HG03060 (cell line): ENCODE data around the gene HNRNPM.
A peak's percentile ranks its signal among the peaks of the same experiment; 100 is the strongest.

ENCODE experiments used
- ATAC-seq: cut with Tn5 transposase; IDR thresholded peaks from one replicate; pipeline ENCODE4 v1.9.1; 2021; ENCODE audit warnings: low read depth, moderate number of reproducible peaks; ENCODE audit not compliant: unreplicated experiment

HNRNPM gene

DNA sequence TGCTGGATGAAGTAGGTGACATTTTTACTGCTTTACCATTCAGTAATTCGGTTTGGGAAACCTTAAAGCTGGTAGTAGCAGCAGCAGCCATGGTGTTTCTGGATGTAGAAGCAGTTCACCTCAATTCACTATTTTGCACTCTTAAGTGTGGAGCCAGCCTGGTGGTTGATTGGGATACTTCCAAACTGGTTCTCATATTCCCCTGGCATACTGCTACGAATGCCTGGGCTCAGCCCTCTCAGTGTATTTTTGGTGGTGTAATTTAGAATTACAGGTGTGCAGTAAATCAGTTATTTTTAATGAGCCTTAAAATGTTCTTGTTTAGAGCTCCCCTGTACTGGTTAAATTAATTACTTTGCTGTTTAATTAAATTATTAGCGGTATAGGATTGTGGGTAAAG lies 12.4 kb downstream of the HNRNPM start:
- ATAC-seq: no peak

DNA sequence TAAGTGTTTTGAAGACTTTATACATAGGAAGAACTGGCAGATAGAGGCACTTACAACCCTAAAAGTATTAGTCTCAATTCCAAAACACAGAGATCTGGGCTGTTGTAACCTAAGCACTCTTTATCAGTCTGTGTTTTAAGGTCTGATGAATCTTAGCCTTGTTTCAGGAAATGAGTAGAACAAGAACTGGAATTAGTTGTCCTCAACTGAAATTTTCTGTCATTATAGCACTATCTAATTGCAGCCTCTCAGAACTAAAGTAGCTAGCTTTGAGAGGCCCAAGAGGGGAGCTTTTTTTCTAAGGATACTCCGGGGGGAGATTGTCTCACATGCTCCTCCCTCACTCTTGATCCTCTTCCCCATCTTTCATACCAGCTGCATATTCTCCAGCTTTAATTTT lies 13.1 kb downstream of the HNRNPM start:
- ATAC-seq: no peak

DNA sequence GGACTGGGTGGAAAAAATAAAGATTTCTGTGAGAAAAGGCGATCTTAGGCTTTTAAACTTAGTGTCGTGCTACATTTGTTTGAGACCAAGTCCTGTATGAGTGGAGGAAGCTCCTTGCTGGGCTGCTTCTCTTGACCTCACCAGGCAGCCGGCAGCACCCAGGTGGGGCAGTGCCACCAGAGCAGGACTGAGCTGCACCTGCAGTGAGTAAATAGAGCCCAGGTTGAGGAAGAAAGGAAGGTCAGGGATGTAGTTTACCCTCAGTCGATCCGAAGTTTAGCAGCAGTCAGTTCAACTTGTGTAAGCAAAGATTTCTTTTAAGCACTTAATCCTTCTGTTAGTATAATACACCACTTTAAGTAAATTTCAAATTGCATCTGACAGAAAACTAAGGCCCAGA lies 13.6 kb downstream of the HNRNPM start:
- no peak for ATAC-seq

DNA sequence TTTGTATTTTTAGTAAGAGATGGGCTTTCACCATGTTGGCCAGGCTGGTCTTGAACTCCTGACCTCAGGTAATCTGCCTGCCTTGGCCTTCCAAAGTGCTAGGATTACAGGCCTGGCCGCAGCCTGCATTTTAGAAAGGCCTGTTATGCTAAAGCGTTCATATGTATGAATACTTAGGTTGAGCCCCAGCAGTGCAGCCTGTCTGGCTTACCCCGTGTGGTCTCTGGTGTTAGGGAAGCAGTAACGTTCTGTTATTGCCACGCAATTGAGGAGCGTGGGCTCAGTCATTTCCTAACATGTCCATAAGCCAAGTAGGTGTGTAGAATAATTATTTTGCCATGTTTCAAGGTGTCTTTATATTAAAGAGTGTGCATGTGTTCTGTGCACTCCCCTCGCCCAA lies 14.3 kb downstream of the HNRNPM start:
- no peak for ATAC-seq

DNA sequence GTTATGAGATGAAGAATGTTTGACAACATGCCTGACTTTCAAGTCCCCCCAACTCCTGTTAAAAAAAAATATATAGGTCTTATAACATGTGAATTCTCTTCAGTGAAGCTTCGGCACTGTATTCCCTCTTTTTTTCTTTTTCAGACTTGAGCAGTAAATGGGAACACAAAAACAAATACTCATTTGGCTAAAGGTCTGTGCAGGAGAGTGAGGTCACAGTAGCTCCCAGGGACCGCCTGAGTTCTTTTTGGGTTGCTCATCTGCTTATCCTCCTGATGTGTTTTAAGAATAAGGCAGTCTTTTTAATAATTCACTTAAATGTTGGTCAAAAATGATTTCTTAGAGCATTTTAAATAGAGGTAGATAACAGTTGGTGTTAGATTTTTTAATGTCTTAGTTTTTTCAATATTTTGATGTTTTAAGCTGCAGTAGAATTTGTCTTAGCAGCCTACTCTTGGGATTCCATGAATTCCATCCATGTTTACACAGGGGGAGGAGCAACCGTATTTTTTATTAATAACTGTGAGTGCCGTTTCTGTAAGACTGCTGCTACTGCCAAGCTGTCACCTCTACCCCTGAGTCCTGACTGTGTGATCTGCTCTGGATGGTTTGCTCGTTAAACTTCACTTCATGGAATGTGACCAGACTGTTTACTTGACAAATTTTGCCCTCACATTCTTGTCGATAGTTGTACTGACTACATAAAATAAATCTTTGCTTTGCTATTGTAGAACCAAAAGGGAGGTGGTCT lies 14.9 kb downstream of the HNRNPM start:
- ATAC-seq: no peak

DNA sequence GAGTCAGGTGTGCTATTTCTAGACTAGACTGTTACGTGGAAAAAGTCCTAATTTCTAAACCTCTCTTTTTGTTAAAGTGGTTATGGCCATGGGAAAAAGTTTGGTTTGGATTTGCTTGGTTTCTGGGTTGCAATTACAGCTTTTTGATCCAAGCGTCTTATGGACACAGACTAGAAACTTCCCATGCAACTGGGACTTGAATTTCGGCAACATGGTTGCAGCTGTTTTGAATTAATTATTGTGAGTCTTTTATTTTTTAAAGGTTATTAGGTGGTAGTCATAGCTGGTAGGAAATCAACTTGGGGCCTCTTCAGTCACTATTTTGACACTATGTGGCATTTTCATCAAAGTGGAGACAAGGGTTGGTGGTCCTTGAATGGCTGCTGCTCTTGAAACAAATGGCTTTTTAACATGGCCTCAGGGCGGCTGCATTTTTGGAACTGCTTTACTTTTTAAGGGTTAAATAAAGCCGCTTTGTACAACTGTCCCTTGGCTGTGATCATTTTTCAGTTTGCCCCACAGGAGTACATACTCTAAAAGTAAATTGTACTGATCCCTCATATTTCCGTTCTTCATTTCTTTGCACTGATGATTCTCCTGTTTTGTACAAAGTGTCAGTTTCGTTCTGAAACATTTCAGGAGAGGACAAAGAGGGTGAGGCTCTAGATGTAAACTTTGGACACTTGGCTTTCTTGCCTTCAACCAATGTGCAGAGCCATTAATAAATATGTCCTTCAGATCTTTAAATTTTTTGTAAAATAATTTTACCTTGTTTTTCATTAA lies 15.9 kb downstream of the HNRNPM start:
- no peak for ATAC-seq

DNA sequence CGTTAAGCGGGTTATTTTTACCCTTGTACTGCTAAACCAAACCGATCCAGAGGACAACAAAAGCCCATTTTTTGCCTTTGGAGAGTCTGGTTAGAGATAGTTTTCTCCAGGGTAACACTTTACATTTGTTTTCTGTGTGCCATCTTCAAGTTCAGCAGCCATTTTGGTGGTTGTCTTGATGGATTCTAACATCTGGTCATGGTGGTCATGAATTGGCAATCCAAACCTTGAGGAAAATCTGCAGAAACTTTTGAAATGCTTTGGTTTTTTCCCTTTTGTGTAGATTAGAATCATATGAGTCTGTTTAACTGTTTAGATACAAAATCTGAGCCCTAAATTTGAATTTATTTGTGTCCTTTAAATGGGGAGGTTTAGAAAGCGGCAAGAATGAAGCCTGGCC lies 16.6 kb downstream of the HNRNPM start:
- ATAC-seq: no peak

DNA sequence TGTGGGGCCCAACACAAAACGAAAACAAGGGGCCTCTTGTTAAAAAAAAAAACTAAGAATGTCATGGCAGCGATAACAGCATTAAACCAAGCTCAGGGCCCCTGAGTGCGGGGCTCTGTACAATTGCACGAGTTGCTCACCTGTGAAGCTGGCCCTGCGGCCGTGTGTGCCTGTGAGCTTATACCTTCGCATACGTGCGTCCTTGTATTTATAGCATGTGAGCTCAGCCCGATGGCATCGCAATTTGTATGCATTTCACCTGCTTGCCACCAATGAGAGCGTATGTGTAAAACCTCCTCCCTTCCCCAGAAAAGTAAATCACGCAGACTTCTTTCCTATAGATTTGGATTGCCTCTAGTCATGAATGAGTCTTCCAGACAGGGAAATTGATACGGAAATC lies 17.1 kb downstream of the HNRNPM start:
- no peak for ATAC-seq

DNA sequence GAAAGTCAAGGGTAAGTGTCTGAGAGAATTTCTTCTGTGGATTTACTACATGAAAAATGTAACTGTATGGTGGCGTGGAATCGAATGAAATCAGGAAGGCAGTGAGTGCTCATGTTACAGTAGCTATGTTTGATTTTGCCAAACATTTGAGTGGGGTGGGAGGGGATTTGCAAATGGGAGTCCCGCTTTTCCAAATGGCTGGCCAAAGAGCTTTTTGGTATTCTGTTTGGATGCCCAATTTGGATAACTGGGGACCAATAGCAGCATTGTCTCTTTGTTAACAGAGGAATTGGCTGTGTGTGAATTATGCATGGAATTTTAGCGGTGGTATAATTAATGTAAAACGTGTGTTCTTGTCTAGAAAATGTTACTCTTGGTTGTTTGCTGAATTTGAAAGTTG lies 17.8 kb downstream of the HNRNPM start:
- no peak for ATAC-seq

DNA sequence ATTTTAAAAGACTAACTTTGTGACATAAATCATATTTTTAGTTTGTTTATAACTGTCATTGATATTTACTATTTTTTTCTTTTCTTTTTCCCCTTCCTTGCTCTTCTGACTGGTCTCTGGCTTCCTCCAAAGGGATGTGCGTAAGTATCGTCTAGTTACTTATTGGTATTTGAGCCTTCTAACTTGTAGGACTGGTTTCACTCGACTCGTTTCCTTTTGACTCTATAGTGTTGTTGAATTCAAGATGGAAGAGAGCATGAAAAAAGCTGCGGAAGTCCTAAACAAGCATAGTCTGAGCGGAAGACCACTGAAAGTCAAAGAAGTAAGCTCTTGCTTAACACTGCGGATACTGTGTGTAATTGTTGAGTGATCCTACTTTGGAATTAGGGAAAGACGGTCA lies 18.6 kb downstream of the HNRNPM start:
- ATAC-seq: no peak

DNA sequence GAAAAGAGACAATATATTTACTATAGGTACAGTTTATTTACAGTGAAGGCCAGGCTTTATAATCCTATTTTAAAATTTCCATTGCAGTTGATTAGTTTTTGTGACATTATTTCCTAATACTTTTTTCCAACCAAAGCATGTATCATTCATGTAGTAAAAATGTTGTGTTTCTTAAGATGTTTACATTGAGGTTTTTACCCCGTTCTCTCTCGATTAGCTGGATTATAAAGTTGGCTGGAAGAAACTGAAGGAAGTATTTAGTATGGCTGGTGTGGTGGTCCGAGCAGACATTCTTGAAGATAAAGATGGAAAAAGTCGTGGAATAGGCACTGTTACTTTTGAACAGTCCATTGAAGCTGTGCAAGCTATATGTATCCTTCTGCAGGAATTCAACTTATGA lies 21.2 kb downstream of the HNRNPM start:
- no peak for ATAC-seq

DNA sequence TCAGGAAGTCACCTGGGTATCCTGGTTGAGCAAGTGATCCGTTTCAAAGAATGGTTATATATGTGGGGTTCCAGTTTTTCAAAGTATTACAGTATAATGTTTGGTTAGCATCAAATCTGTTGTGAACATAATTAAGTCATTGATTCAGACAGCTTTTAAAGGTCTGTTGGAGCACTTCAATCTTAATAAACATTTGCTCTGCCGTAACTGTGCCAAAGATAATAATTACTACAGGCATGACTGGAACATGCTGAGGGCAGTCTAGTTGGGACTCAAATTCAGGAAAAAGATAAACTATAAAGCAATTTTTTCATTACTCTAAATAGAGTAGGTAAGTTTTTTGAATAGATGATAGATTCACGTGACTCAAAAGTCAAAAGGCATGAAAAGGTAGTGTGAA lies 23.3 kb downstream of the HNRNPM start:
- no peak for ATAC-seq

DNA sequence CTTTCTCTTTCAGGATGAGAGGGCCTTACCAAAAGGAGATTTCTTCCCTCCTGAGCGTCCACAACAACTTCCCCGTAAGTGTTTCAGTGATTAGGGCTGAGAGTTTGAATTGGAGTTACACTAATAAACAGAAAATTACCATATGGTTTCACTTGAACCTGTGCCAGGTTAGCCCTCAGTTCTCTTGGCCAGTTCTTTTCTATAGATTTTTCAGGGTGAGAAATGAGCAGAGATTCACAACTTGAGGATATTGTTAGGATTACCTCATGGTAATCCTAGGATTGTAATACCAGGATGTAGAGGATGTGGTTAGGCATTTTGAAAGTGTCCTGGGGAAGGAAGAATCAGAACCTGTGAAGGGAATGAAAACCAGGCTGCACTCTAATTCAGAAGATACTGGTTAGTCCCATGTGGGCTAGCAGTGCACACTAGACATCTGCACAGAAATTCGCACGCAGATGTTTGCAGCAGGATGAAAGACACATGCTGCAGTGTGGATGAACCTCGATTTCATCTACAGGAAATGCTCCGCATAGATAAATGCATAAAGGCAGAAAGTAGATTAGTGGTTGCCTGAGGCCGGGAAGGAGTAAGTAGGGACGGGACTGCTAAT lies 24.1 kb downstream of the HNRNPM start:
- ATAC-seq: no peak

DNA sequence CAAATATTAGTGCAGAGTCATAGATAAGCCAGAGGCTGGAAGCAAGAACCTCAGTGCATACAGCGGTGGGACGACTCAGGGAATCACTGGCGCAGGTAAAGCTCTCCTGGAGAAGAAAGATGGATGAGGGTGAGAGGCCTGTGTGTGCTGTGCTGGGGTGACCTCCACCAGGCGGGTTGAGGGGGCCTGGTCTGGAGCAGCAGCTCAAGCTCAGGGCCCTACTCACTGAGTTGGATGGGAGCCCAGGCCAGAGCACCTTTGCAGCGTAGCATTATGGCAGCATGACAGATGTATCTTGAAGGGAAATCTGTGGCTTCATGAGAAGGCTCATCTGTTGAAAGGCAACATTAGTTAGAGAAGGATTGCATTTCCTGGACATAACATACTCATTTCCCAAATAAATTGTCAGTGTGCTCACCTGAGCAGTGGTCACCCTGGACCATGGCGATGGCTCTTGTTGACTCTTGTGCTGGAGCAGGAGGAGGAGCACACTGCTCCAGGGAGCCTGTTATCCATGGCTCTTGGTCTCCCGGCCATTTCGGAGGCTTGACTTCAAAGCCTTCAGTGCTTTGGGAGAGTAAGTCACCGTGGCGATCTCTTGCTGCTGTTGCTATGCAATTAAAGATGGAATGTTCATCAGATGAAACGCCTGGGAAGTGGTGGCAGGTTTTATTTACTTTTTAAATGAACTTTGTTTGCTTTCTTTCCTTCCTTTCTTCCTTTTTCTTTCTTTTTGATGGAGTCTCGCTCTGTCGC lies 25.0 kb downstream of the HNRNPM start:
- no peak for ATAC-seq

DNA sequence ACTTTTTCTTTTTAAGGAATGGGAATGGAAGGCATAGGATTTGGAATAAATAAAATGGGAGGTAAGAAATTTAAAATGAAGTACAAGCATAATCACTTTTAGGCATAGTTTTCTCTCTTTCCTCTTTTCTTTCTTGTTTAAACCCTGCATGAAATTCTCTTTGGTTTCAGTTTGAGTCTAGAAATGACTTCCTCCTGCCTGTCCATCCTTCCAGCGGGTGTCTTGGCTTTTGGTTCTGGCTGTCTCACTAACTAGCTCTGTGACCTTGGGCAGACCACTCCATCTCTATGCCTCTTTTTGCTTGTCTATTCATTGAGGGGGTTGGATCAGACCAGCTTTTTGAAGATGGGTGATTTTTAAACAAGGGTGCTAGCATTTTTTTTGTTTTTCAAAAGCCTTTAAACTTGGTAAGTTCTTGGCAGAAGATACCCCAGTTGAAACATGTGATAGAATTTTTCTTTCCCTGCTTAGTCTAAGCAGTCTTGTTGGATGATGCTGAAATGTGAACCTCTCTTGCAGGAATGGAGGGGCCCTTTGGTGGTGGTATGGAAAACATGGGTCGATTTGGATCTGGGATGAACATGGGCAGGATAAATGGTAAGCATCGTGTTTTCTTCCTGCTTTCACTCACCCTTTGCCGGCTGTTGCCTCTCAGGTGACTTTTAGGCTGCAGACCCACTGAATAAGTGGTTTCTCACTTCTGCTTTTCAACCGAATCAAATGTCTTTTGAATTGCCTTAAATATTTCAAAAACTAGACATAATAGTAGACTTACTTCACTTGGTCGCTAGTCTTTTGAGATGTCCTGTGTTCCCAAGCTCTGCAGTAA lies 29.1 kb downstream of the HNRNPM start:
- peak; percentile 52 for ATAC-seq

DNA sequence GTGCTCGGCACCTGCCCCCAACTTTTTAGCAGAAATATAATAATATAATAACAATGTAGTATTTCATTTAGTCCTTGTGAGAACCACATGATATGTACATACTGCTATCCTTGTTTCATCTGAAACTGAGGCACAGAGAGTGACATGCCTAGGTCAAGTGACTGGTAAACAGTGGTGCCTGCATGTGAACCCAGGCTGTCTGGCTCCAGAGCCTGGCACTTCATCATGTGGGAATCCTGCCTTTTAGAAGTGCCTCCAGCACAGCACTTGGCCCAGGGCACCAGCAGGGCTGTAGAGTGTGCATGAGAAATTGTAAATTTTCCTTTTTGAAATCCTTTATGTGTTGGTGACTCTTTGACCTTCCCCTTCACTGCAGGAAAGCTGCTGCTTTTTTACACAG lies 30.2 kb downstream of the HNRNPM start:
- no peak for ATAC-seq

DNA sequence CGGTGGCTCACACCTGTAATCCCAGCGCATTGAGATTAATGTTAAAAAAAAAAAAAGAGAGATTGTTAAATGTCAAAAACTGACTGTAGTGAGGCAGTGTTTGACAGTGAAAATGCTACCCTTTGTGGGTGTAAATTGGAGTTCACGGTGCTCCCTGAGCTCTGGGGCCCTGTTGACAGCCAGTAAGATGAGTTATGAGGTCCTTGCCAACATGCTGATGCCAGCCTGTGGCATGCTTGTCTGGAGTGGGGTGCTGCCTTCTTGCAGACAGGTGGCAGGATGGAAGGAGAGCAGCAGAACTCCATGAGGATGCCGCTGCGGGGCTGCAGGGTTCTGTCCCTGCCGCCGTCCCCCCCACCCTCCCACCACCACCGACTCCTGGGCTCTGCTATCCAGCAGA lies 31.7 kb downstream of the HNRNPM start:
- no peak for ATAC-seq

DNA sequence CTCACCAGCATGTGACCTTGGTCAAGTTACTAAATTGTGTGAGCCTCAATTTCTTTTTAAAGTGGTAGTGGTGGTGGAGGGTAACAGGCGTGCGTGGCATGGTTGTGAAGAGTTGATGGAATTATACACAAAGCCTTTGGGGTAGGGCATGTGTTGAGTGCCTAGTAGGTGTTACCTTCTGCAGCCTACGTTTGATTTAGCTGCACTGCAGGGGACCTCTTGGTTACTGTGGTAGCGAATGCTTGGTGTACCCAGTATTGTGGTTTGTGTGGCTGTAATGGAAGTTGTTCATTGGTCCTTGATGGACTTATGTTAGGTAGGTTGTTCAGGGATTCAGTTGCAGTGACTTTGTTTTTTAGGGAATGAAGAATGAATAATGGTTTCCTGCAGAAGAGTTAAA lies 33.1 kb downstream of the HNRNPM start:
- no peak for ATAC-seq

DNA sequence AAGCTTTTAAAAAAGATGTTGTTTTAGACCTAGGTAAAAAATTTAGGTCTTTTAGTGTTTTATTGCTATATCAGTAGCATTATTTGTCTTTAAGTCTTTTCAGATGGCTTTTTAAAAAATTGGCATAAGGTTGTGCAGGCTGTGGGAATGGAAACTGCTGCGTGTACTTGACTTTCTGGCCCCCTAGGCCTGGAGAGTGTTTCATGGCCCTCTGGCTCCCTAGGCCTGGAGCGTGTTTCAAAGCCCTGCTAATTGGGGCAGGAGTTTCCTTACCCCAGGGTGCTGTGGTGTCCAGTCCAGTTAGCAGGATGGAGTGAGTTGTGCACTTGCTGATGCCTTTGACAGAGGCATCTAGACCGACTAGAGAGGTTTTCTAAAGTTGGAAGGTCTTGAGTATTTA lies 33.8 kb downstream of the HNRNPM start:
- ATAC-seq: no peak

DNA sequence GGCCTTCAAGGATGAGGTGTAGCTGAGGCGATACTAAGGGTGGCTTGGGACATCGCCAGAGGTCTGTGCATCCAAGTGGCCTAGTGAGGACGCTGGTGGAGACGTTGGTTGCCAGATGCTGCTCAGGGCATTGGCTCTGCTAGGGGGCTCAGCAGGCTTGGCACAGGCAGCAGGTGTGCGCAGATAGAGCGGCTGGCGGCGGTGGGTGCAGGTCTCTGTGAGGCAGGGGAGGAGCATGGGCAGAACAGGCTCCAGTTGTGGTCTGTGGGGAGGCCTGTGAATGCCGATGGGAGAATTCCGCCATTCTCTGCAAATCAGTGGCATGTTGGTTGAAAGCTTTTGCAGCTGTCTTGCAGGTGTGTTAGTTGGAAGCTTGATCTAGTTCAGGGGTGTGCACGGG lies 36.4 kb downstream of the HNRNPM start:
- ATAC-seq: no peak
